Activated CD4-positive, alpha-beta T cell treated with anti-CD3 and anti-CD28 coated beads for 4 hours (primary cell): ENCODE measurements around the gene ENO4.

Experiments
- DNase-seq, 2 donors: peaks; one replicate each; pipeline ENCODE4 v3.0.0-alpha.2; 2020

ENO4 gene

DNA sequence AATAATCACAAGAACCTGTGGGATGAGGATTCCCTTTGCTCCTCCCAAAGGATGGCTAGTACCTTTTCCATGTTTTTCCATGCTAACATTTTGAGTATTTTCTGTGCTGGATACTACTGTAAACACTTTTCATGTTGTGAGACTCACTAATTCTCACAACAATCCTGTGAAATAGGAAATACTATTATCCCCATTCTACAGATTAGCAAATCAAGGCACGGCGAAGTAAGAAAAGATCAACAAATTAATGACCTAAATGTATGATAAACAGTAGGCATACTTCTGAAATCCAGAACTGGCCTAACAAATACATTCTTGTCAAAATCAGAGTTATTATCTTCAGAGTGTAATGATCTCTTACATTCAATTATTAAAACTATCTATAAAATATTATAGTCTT, 69.3 kb downstream of the ENO4 start:
- no peak for DNase-seq

DNA sequence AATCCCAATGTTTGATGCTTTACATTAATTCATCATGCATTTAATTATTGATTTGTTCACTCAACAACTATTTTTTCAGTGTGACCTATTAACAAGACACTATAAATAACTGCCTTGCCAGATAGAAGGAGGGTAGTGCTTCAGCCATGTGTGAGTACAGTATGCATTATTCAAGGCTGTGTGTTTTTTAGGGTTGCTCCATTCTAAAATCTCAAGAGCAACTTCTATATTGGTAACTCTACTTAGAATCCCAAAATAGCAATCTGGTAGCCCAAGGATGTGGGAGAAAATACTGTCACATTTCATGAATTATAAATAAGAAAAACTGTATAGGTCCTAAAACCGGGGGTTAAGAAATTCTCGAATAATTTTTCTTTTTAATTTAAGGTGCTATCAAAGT, 69.9 kb downstream of the ENO4 start:
- no peak for DNase-seq

DNA sequence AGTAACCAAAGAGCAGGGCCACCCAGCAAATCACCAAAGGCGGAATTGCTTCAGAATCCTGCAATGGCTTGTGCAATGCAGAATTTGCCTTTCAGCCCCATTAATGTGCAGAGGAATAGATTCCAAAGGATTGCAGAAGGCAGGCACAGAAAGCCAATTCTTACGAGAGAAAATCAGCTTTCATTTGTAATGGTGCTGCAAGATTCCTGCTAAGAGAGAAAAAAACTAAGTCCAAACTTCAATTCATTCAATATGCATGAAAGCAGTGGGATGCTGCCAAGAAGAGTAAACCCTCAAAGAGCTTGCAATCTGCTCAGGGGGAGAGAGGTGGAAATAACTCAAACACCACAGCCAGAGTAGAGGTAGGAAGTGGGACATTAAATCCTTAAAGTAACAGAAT, 70.4 kb downstream of the ENO4 start:
- DNase-seq, result no peak

DNA sequence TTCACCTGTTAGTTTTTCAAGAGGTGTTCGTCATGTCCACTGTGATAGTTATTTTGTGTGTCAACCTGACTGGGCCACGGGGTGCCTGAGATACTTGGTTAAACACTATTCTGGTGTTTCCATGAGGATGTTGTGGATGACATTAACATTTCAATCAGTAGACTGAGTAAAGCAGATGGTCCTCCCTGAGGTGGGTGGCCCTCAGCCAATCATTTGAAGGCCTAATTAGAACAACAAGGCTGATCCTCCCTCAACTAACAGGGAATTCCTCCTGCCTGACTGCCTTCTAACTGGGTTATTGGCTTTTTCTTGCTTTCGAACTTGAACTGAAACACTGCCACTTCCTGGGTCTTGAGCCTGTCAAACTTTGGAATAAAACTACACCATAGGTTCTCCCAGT, 75.8 kb downstream of the ENO4 start:
- no peak for DNase-seq

DNA sequence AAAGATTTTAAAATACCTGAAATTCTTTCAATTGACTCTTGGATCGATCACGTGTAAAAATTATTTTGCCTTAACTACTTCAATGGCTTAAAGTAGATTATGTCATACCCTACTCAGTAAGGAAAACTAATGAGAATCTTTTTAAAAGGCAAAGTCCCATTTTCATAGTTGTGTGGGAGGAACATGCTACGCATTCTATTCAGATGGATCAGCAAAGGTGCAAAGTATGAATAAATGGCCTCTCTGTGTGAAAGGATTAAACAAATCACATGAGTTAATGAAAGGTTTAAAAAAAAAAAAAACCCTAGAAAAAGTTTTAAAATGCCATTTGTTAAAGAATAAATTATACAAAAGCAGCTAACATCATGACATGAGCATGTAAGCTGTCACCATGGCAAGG, 77.1 kb downstream of the ENO4 start:
- DNase-seq, result no peak

DNA sequence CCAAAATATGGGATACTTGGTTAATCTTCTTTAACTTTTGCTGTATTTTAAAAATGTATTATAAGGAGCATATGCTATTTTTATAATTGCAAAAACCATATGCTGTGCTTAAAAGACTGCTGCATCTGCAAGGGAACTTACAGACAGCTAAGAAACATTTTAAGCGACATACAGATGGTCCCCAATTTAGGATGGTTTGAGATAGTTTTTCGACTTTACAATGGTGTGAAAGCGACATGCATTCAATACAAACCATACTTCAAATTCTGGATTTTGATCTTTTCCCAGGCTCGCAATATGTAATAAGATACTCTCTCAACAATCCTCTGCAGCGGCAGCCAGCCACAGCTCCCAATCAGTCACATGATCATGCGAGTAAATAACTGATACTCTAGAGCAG, 82.5 kb downstream of the ENO4 start:
- no peak for DNase-seq
